CD14-positive monocyte (primary cell): ENCODE data around the gene PTGER1. TPM values are rescaled to one million over a fixed set of nuclear protein-coding genes. Genes with fewer than 3 reads are reported as not detected.

Experiments used
- DNase-seq, 3 donors: peaks; one replicate each; pipeline ENCODE4 v3.0.0-alpha.2; 2011 to 2022
- H2AFZ ChIP-seq: 2 replicates; pipeline ENCODE4 v1.6.0; 2012; ENCODE audit warnings: mild to moderate bottlenecking, low read depth, low read length, inconsistent platforms; ENCODE audit not compliant: insufficient read depth, poor library complexity, severe bottlenecking
- H3K27ac ChIP-seq, 2 donors: 1 replicate in 1 of 2; 2 replicates in 1 of 2; pipeline ENCODE4 v1.5.1; 2012 to 2013; ENCODE audit warnings: low read length in 2 of 2, control low read depth in 1 of 2, inconsistent platforms in 1 of 2, low read depth in 1 of 2, mild to moderate bottlenecking in 1 of 2
- H3K27me3 ChIP-seq, 2 donors: one replicate each; pipeline versions ENCODE4 v1.6.0 to v1.6.1; 2011 to 2013; ENCODE audit warnings: low read length in 2 of 2; ENCODE audit not compliant: control insufficient read depth in 2 of 2, insufficient read depth in 2 of 2
- H3K36me3 ChIP-seq, 2 donors: replicated peaks in 1 of 2; 1 replicate in 1 of 2; 2 replicates in 1 of 2; pipeline versions ENCODE4 v1.5.1 to v1.6.1; 2012 to 2013; ENCODE audit warnings: low read length in 2 of 2, control low read depth in 1 of 2, inconsistent platforms in 1 of 2, mild to moderate bottlenecking in 1 of 2; ENCODE audit not compliant: insufficient read depth in 2 of 2, control insufficient read depth in 1 of 2
- H3K4me1 ChIP-seq, 2 donors: 1 replicate in 1 of 2; 2 replicates in 1 of 2; pipeline versions ENCODE4 v1.5.1 to v1.6.1; 2012 to 2013; ENCODE audit warnings: low read length in 2 of 2, control low read depth in 1 of 2, inconsistent platforms in 1 of 2, mild to moderate bottlenecking in 1 of 2, moderate library complexity in 1 of 2; ENCODE audit not compliant: insufficient read depth in 2 of 2, control insufficient read depth in 1 of 2
- H3K4me2 ChIP-seq: replicated peaks from 2 replicates; pipeline ENCODE3; 2012; ENCODE audit warnings: low read length, moderate library complexity, mild to moderate bottlenecking; ENCODE audit not compliant: poor library complexity, severe bottlenecking; ENCODE audit errors: extremely low read depth
- H3K4me3 ChIP-seq, 3 experiments: fragments of 200-600 bp in 1 of 3; sonication (generic) in 1 of 3; replicated peaks in 1 of 3; 1 replicate in 2 of 3; 2 replicates in 1 of 3; pipeline ENCODE4 v1.5.1; 2011 to 2013; ENCODE audit warnings: low read length in 3 of 3, mild to moderate bottlenecking in 3 of 3, control low read depth in 2 of 3, low read depth in 2 of 3, inconsistent platforms in 1 of 3, moderate library complexity in 1 of 3
- H3K79me2 ChIP-seq: 2 replicates; pipeline ENCODE4 v1.6.0; 2012; ENCODE audit warnings: mild to moderate bottlenecking, control low read depth, inconsistent platforms, low read length, moderate library complexity; ENCODE audit not compliant: insufficient read depth
- H3K9ac ChIP-seq: 2 replicates; pipeline ENCODE4 v1.6.0; 2017; ENCODE audit warnings: low read length, mild to moderate bottlenecking; ENCODE audit not compliant: insufficient read depth, poor library complexity, severe bottlenecking
- H3K9me3 ChIP-seq, 2 donors: replicated peaks in 1 of 2; 1 replicate in 1 of 2; 2 replicates in 1 of 2; pipeline versions ENCODE4 v1.5.1 to v1.6.1; 2012 to 2013; ENCODE audit warnings: low read length in 2 of 2, control low read depth in 1 of 2; ENCODE audit not compliant: control insufficient read depth in 1 of 2, insufficient read depth in 1 of 2
- H4K20me1 ChIP-seq: 2 replicates; pipeline ENCODE4 v1.6.0; 2012; ENCODE audit warnings: mild to moderate bottlenecking, low read length, control low read depth, moderate library complexity; ENCODE audit not compliant: insufficient read depth
- H3K27ac Mint-ChIP-seq, 7 donors: one replicate each; pipeline ENCODE4 v1.8.0; 2020; ENCODE audit warnings: mild to moderate bottlenecking in 7 of 7, mixed read lengths in 7 of 7, moderate library complexity in 6 of 7, inconsistent platforms in 2 of 7
- H3K27me3 Mint-ChIP-seq, 3 donors: one replicate each; pipeline ENCODE4 v1.8.0; 2021 to 2022; ENCODE audit warnings: low read depth in 3 of 3, mild to moderate bottlenecking in 3 of 3, mixed read lengths in 3 of 3, moderate library complexity in 3 of 3, inconsistent platforms in 1 of 3
- H3K36me3 Mint-ChIP-seq, 2 donors: one replicate each; pipeline ENCODE4 v1.8.0; 2020; ENCODE audit warnings: mixed read lengths in 2 of 2, inconsistent platforms in 1 of 2, mild to moderate bottlenecking in 1 of 2
- H3K4me1 Mint-ChIP-seq: one replicate; pipeline ENCODE4 v1.8.0; 2020; ENCODE audit warnings: mild to moderate bottlenecking, mixed read lengths
- H3K4me3 Mint-ChIP-seq, 2 donors: one replicate each; pipeline ENCODE4 v1.8.0; 2020; ENCODE audit warnings: mild to moderate bottlenecking in 2 of 2, mixed read lengths in 2 of 2, moderate library complexity in 1 of 2
- H3K9me3 Mint-ChIP-seq, 7 donors: one replicate each; pipeline ENCODE4 v1.8.0; 2020 to 2022; ENCODE audit warnings: mixed read lengths in 7 of 7, mild to moderate bottlenecking in 6 of 7, moderate library complexity in 6 of 7, inconsistent platforms in 2 of 7
- WGBS: methylation state at CpG from one replicate; pipeline ENCODE4 v1.1.5; 2013; ENCODE audit warnings: missing lambda C conversion rate; ENCODE audit not compliant: insufficient coverage; 5-methylcytosine and 5-hydroxymethylcytosine counted together
- intact Hi-C, 2 donors: fragments of 100-400 bp; cut with micrococcal nuclease; formaldehyde crosslinking; loops; one replicate each; pipeline versions ENCODE4 v1.15.0 to v1.15.1; 2023
- polyA plus RNA-seq, 3 donors: library from polyadenylated mRNA; depleted of rRNA in 1 of 3; unstranded in 2 of 3; stranded (reverse) in 1 of 3; fragments of 300-500 nt in 2 of 3; fragments of >200 nt in 1 of 3; fragmentation: Illumina TruSeq in 2 of 3; gene quantifications; 1 replicate in 2 of 3; 2 replicates in 1 of 3; pipeline ENCODE4 v1.2.3, GENCODE V29; 2012 to 2021
- TF ChIP-seq, protein P1 (sequence below): fragments of 200-600 bp; IDR thresholded peaks from one replicate; pipeline ENCODE4 v1.8.0; 2022; ENCODE audit warnings: antibody characterized with exemption, mild to moderate bottlenecking

The PTGER1 gene
- polyA plus RNA-seq, 3 donors = not detected

- peaks cover 23 to 34% of the 10 kb centered on the region in 2 donors for H3K36me3 ChIP-seq
- H3K79me2 ChIP-seq = peaks cover 96% of the 10 kb centered on the region
- H4K20me1 ChIP-seq = peaks cover 16% of the 10 kb centered on the region
- peak overlapping the region; percentile 56 to 82 for H3K4me3 Mint-ChIP-seq
- peaks cover 0 to 3% (median 0%) of the 10 kb centered on the region in 3 donors for H3K27me3 Mint-ChIP-seq
- peak overlapping the region; percentile 5 to 66 for H3K27ac ChIP-seq
- WGBS = 29% methylated on average over 8 of the region's 9 CpGs
- no peaks in the 10 kb centered on the region for H3K27me3 ChIP-seq
- peak overlapping the region; percentile 76 to 98 (median 91) for H3K27ac Mint-ChIP-seq
- intact Hi-C loops = loop anchor here in 1 of 2 donors (5.0 kb wide), 1 partner anchor 38 kb away; the partner anchor contains the start of gene PTGER1
- H3K4me2 ChIP-seq = peak overlapping the region; percentile 75
- H3K9me3 ChIP-seq = no peaks in the 10 kb centered on the region
- TF ChIP-seq, protein P1, sequence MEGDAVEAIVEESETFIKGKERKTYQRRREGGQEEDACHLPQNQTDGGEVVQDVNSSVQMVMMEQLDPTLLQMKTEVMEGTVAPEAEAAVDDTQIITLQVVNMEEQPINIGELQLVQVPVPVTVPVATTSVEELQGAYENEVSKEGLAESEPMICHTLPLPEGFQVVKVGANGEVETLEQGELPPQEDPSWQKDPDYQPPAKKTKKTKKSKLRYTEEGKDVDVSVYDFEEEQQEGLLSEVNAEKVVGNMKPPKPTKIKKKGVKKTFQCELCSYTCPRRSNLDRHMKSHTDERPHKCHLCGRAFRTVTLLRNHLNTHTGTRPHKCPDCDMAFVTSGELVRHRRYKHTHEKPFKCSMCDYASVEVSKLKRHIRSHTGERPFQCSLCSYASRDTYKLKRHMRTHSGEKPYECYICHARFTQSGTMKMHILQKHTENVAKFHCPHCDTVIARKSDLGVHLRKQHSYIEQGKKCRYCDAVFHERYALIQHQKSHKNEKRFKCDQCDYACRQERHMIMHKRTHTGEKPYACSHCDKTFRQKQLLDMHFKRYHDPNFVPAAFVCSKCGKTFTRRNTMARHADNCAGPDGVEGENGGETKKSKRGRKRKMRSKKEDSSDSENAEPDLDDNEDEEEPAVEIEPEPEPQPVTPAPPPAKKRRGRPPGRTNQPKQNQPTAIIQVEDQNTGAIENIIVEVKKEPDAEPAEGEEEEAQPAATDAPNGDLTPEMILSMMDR = no peak
- no peak for DNase-seq
- H3K4me3 ChIP-seq = peak overlapping the region in 1 of 3 experiments; percentile 91
- H3K4me1 ChIP-seq = peaks cover 55 to 64% of the 10 kb centered on the region in 2 donors
- H3K4me1 Mint-ChIP-seq = peaks cover 61% of the 10 kb centered on the region
- H2AFZ ChIP-seq = peak overlapping the region; percentile 46
- H3K36me3 Mint-ChIP-seq = peaks cover 22 to 45% of the 10 kb centered on the region in 2 donors
- H3K9ac ChIP-seq = no peak overlapping the region
- H3K9me3 Mint-ChIP-seq = no peaks in the 10 kb centered on the region
These were observed 36.1 kb downstream of the PTGER1 start for GRCh38 chr19:14439014-14439413.

DNA sequence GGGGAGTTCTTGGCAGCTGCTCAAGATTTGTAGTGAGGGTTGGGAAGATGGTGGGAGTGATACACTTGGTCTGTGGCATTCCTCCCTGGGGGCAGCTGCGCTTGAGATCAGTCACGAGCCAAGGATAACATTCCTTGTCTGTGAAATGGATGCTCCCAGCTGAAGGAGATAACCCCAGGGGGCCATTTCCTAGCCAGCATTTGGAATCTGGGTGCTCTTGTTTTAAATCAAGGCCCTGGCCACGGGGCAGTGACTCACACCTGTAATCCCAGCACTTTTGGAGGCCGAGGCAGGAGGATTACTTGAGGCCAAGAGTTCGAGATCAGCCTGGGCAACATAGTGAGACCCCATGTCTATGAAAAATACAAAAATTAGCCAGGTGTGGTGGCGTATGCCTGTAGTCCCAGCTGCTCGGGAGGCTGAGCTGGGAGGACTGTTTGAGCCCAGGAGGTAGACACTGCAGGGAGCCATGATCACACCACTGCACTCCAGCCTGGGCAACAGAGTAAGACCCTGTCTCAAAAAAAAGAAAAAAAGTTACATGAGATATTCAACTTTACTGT is 37.5 kb downstream of the PTGER1 start:
- Histone ChIP-seq H2AFZ (no peak overlapping the region), H3K9me3 (no peaks in the 10 kb centered on the region), H3K27me3 (no peaks in the 10 kb centered on the region), H3K27ac (no peak overlapping the region), H3K79me2 (peaks cover 92% of the 10 kb centered on the region), H3K9ac (no peak overlapping the region), H3K4me1 (peaks cover 63 to 73% of the 10 kb centered on the region in 2 donors), H3K36me3 (peaks cover 10 to 20% of the 10 kb centered on the region in 2 donors), H3K4me2 (no peak overlapping the region), H3K4me3 (no peak overlapping the region), H4K20me1 (peaks cover 7% of the 10 kb centered on the region)
- no peak overlapping the region for H3K4me3 Mint-ChIP-seq
- TF ChIP-seq, protein P1 = no peak
- H3K9me3 Mint-ChIP-seq = no peaks in the 10 kb centered on the region
- peaks cover 0 to 3% (median 0%) of the 10 kb centered on the region in 3 donors for H3K27me3 Mint-ChIP-seq
- 98% methylated on average over 7 of the region's 7 CpGs for WGBS
- no peak for DNase-seq
- intact Hi-C loops = loop anchor here in 1 of 2 donors (5.0 kb wide), 1 partner anchor 40 kb away; the partner anchor contains the start of gene PTGER1
- peaks cover 63% of the 10 kb centered on the region for H3K4me1 Mint-ChIP-seq
- peak overlapping the region in 3 of 7 donors; percentile 52 to 98 (median 68) for H3K27ac Mint-ChIP-seq
- peaks cover 10 to 32% of the 10 kb centered on the region in 2 donors for H3K36me3 Mint-ChIP-seq
